K562 (cell line): ENCODE measurements around the gene TLNRD1.

Experiments used
- ZNF224 ChIP-seq: sonication (generic); formaldehyde crosslinking; IDR thresholded peaks from 2 replicates; pipeline ENCODE4 v1.8.0; 2022; ENCODE audit warnings: mild to moderate bottlenecking, missing genetic modification reagents
- ZZZ3 ChIP-seq: fragments of 450-650 bp; IDR thresholded peaks from 2 replicates; pipeline ENCODE4 v1.6.1; 2016; ENCODE audit warnings: antibody characterized with exemption, mild to moderate bottlenecking, moderate library complexity

DNA sequence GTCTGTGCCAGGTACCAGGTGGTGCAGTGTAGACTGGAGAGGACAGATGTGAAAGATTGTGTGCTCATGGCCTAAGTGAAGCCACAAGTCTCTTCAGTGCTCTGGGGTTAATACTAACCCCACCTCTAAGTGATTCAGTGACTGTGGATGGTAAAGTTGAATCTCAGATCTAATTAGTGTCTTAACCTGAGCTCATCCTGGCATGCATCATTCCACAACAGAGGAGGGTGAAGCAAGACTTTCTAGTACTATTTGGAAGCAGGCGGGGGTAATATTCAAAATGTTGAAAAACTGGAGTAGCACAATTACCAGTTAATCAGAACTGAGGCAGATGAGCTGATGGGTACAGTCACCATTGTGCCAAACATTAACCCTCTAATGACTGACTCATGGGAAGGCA is 8.3 kb upstream of the TLNRD1 start:
- TF ChIP-seq ZNF224 (CRISPR knock-in tag) (no peak), ZZZ3 (no peak)
